GM12865 (cell line): ENCODE data around the gene MESD.
A peak's percentile ranks its signal among the peaks of the same experiment; 100 is the strongest.

Source experiments
- DNase-seq: peaks from one replicate; pipeline ENCODE4 v3.0.0; 2010; ENCODE audit warnings: low read depth
- H3K4me3 ChIP-seq: 2 replicates; pipeline ENCODE4 v1.5.1; 2011; ENCODE audit warnings: mild to moderate bottlenecking, low read depth, low read length, control low read depth
- CTCF ChIP-seq: IDR thresholded peaks from 2 replicates; pipeline ENCODE4 v1.5.1; 2011; ENCODE audit warnings: low read length, control low read depth, low read depth, inconsistent platforms; ENCODE audit not compliant: insufficient read depth; ENCODE audit errors: missing control alignments

Gene MESD

GRCh38 chr15:80991421-80991820 lies 1.8 kb upstream of the MESD start:
- no peak for TF ChIP-seq CTCF
- DNase-seq: peak; percentile 24
- no peak overlapping the region for H3K4me3 ChIP-seq

GRCh38 chr15:80990955-80991354 lies 1.3 kb upstream of the MESD start:
- no peak for TF ChIP-seq CTCF
- DNase-seq: no peak
- H3K4me3 ChIP-seq: no peak overlapping the region

- DNase-seq: no peak
- peak overlapping the region; percentile 90 for H3K4me3 ChIP-seq
- no peak for TF ChIP-seq CTCF
Observed at GRCh38 chr15:80989081-80989517, 520 bp downstream of the MESD start.

- H3K4me3 ChIP-seq: peak overlapping the region; percentile 90
- DNase-seq: no peak
- TF ChIP-seq CTCF: no peak
Observed at GRCh38 chr15:80988148-80988796, 1.3 kb downstream of the MESD start.

- no peak overlapping the region for H3K4me3 ChIP-seq
- TF ChIP-seq CTCF: no peak
- no peak for DNase-seq
Observed at GRCh38 chr15:80986487-80986886, 3.1 kb downstream of the MESD start.

GRCh38 chr15:80985981-80986380 lies 3.6 kb downstream of the MESD start:
- H3K4me3 ChIP-seq: no peak overlapping the region
- no peak for DNase-seq
- no peak for TF ChIP-seq CTCF

- peak; percentile 20 for DNase-seq
- TF ChIP-seq CTCF: no peak
- H3K4me3 ChIP-seq: no peak overlapping the region
Observed at GRCh38 chr15:80984856-80985255, 4.8 kb downstream of the MESD start.
